BE2C (cell line): ENCODE data around the gene DENND1A.

ENCODE experiments used
- DNase-seq: peaks from one replicate; pipeline ENCODE4 v3.0.0-alpha.2; 2020
- H3K27me3 ChIP-seq: fragments of 250-450 bp; sonication (Bioruptor Pico); 2 replicates; pipeline ENCODE4 v1.5.1; 2020; ENCODE audit warnings: mild to moderate bottlenecking
- H3K36me3 ChIP-seq: fragments of 250-450 bp; sonication (Bioruptor Pico); 2 replicates; pipeline ENCODE4 v1.5.1; 2020; ENCODE audit warnings: mild to moderate bottlenecking
- H3K4me1 ChIP-seq: fragments of 250-450 bp; sonication (Bioruptor Pico); 2 replicates; pipeline ENCODE4 v1.5.1; 2020
- H3K4me3 ChIP-seq: 2 replicates; pipeline ENCODE4 v1.5.1; 2011; ENCODE audit warnings: low read depth, low read length
- H3K9me3 ChIP-seq: fragments of 250-450 bp; sonication (Bioruptor Pico); 2 replicates; pipeline ENCODE4 v1.5.1; 2020
- TF ChIP-seq, protein P1 (sequence below): IDR thresholded peaks from 2 replicates; pipeline ENCODE4 v1.5.1; 2012; ENCODE audit warnings: mild to moderate bottlenecking, low read depth, low read length

The DENND1A gene

DNA sequence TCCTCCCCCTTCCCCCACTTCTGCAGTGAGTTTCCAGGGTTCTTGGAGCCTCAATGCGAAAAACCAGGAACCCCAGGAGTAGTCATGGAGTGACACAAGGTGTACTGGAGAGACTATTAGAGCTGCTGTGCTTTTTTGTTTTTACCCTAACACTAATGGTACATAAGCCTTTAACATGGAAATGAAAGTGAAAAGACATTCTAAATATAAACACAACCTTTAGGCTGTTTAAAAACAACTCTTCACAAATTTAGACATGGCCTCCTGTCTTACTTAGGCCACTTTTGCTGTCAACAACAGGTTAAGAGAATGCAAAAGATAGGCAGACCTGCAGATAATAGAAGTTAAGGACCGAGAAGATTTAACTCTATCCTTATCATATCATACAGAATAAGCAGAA is 232.2 kb downstream of the DENND1A start:
- Histone ChIP-seq H3K27me3 (no peaks in the 10 kb centered on the region), H3K36me3 (no peaks in the 10 kb centered on the region), H3K4me3 (no peak overlapping the region), H3K9me3 (no peaks in the 10 kb centered on the region), H3K4me1 (no peaks in the 10 kb centered on the region)
- TF ChIP-seq, protein P1, sequence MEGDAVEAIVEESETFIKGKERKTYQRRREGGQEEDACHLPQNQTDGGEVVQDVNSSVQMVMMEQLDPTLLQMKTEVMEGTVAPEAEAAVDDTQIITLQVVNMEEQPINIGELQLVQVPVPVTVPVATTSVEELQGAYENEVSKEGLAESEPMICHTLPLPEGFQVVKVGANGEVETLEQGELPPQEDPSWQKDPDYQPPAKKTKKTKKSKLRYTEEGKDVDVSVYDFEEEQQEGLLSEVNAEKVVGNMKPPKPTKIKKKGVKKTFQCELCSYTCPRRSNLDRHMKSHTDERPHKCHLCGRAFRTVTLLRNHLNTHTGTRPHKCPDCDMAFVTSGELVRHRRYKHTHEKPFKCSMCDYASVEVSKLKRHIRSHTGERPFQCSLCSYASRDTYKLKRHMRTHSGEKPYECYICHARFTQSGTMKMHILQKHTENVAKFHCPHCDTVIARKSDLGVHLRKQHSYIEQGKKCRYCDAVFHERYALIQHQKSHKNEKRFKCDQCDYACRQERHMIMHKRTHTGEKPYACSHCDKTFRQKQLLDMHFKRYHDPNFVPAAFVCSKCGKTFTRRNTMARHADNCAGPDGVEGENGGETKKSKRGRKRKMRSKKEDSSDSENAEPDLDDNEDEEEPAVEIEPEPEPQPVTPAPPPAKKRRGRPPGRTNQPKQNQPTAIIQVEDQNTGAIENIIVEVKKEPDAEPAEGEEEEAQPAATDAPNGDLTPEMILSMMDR = no peak
- no peak for DNase-seq

DNA sequence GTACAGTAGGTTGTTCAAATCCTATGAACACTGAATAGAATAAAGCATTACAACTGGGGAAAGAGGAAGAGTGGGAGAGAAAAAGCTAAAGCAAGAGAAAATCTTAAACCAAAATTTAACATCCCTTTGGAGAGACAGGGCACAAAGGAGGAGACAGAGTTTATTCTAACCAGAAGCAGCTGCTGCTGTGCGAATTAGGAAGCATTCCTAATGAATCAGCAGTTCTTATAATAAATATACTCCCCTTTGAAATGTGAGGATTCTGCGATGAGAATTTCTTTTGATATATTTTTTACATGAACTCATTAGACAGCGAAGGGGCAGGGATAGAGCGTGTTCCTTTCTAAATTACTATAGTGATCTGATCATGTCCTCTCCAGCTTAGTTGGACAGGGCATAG is 233.4 kb downstream of the DENND1A start:
- Histone ChIP-seq H3K36me3 (no peaks in the 10 kb centered on the region), H3K4me3 (no peak overlapping the region), H3K4me1 (no peaks in the 10 kb centered on the region), H3K27me3 (no peaks in the 10 kb centered on the region), H3K9me3 (no peaks in the 10 kb centered on the region)
- TF ChIP-seq, protein P1 = no peak
- DNase-seq = no peak

DNA sequence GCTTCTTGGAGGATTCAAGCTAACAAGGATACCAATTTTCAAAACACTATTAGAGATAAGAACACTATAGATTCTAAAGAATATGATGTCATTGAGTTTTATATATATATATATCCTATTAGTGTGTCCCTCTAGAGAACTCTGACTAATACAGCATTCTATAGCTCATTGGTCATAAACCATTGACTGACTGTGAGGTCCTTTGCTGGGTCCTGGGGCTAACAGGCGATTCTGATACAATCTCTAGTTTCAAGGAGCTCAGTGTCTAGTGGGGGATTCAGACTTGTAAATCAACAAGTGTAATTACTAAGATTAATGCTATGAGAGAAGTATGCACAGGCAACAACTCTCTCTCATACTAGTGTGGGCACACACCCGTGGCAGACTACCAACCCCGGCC is 234.5 kb downstream of the DENND1A start:
- Histone ChIP-seq H3K4me3 (no peak overlapping the region), H3K27me3 (no peaks in the 10 kb centered on the region), H3K9me3 (no peaks in the 10 kb centered on the region), H3K36me3 (no peaks in the 10 kb centered on the region), H3K4me1 (no peaks in the 10 kb centered on the region)
- no peak for DNase-seq
- TF ChIP-seq, protein P1 = no peak

DNA sequence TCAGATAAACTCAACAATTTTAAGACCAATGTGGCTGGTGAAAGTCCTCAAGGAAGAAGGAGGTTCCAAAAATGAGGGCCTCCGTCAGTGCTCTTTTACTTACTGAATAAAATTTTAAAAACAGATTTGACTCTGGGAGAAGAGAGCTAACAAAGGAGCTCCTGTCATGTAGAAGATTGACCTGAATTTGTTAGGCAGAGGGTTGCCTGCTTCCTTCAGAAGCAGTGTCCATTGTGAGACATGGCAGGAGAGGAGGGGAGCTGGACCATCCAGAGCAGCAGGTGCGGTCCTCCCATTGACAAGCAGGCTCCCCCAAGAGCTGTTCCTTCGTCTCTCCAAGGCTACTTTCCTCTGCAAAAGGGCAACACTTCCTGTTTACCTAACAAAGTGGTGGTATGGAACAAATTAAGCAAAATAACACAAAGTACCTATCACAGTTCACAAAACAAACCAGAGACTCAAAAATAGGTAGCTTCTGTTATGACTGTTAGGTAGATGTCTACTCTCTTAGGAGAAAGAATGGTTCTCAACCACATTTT is 238.1 kb downstream of the DENND1A start:
- DNase-seq = no peak
- no peaks in the 10 kb centered on the region for H3K9me3 ChIP-seq
- no peaks in the 10 kb centered on the region for H3K36me3 ChIP-seq
- H3K4me1 ChIP-seq = peaks cover 5% of the 10 kb centered on the region; the same call in 1 of the 2 replicates
- TF ChIP-seq, protein P1 = no peak
- H3K4me3 ChIP-seq = no peak overlapping the region
- H3K27me3 ChIP-seq = no peaks in the 10 kb centered on the region

DNA sequence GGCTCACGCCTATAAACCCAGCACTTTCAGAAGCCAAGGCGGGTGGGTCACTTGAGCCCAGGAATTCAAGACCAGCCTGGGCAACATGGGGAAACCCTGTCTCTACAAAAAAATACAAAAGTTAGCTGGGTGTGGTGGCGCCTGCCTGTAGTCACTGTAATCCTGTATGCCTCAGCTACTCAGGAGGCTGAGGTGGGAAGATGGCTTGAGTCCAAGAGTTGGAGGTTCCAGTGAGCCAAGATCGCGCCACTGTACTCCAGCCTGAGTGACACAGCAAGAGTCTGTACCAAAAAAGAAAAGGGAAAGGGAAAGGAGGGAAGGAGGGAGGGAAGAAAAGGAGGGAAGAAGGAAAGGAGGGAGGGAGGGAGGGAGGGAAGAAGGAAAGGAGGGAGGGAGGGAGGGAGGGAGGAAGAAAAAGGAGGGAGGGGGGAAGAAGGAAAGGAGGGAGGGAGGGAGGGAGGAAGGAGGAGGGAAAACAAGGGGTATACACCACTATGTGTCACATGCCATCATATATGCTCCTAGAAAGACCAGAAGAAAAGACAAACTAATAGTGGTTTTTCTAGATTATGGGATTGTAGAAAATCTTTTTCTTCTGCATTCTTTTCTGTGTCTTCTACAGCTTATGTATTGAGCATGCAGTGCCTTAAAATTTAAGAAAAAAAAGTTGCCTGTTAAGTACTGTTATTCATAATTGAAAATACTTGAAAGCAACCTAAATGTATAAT is 240.1 kb downstream of the DENND1A start:
- Histone ChIP-seq H3K9me3 (no peaks in the 10 kb centered on the region), H3K27me3 (no peaks in the 10 kb centered on the region), H3K4me1 (peaks cover 10% of the 10 kb centered on the region; the same call in 1 of the 2 replicates), H3K36me3 (no peaks in the 10 kb centered on the region), H3K4me3 (no peak overlapping the region)
- TF ChIP-seq, protein P1 = no peak
- DNase-seq = no peak

DNA sequence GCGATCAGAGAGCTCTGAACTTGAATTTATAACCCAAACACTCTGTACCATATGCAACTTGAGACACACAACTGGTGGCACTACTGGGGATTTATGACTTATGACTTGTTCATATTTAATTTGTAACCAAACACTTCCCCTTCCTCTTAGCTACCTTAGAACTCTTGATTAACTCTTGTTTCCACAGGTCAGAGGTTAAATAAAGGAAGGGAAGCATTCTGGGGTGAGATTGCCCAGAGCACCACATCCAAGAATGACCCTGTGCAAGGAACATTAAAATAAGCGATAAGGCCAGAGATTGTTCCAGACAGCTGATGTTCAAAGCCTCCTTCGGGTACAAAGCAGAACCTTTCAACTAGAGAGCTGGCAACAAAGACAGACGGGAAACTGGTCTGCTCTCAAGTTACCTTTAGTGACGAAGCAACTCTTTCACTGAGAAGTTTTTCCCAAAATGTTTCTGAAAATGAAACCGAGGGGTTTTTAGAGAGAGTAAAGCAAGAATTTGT is 242.6 kb downstream of the DENND1A start:
- TF ChIP-seq, protein P1 = no peak
- H3K4me1 ChIP-seq = peaks cover 10% of the 10 kb centered on the region; the same call in 1 of the 2 replicates
- no peak overlapping the region for H3K4me3 ChIP-seq
- H3K9me3 ChIP-seq = no peaks in the 10 kb centered on the region
- H3K27me3 ChIP-seq = no peaks in the 10 kb centered on the region
- no peak for DNase-seq
- H3K36me3 ChIP-seq = no peaks in the 10 kb centered on the region
